HG03575 (cell line): Measurements from ENCODE around the gene PDZD2.
"Not testable (repeated sequence)": the region's sequence is repeated elsewhere in the genome, so short reads cannot be mapped to it uniquely, and the experiment has no call there.

ENCODE experiments used
- ATAC-seq: cut with Tn5 transposase; IDR thresholded peaks from one replicate; pipeline ENCODE4 v1.9.1; 2021; ENCODE audit not compliant: unreplicated experiment, insufficient number of reproducible peaks, low FRiP score; ENCODE audit errors: extremely low read depth

Gene PDZD2

DNA sequence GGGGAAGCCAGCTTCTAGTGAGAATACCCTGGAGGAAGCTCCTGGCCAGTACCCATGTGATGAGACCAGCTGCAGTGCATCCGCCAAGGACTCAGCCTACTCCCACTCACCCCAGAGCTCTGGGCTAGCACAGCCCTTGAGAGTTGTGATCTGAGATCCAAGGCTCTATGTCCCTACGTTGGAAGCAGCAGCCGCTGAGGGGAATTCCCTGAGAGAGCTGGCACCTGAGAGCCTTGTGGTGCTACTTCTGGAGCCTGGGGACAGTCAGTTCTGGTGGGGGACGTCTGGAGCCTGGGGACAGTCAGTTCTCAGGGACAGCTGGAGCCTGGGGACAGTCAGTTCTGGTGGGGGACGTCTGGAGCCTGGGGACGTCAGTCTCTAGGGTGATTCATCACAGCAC is 39.2 kb downstream of the PDZD2 start:
- ATAC-seq: no peak

DNA sequence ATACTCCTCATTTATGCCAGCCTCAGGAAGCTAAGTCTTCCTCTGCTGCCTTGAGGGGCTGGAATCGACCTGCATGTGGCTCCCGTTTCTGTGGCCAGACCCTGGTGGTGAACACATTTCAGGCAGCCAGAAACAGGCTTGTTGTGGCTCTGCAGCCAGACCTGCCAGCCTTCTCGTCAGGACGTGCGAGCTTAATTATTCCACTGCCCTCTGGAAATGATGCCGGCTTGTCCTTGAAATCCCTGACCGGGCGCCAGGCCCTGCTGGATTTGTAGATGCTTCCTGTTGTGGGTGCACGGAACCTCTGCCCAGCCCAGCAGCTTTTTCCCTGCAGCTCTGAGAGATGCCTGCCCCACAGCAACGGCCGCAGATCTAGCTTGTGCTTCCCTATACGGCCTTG is 41.6 kb downstream of the PDZD2 start:
- no peak for ATAC-seq

DNA sequence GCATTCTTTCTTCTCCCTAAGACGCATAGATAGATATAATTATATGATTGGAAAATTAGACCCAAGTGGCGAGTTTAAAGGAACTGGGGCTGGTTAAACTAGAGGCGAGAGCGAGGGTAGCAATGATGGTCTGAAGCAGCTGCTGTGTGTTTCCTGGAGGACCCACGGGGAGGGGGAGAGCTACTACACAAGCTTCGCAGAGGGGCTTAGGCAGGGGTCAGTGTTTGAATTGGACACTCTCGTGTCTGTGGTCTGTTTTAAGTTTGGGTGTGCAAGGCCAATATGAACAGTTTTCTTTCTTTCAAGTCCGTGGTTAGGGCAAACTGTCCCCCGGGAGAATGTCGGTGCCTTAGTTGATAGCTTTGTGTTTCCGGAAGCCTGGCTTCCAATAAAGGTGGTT is 43.1 kb downstream of the PDZD2 start:
- no peak for ATAC-seq

DNA sequence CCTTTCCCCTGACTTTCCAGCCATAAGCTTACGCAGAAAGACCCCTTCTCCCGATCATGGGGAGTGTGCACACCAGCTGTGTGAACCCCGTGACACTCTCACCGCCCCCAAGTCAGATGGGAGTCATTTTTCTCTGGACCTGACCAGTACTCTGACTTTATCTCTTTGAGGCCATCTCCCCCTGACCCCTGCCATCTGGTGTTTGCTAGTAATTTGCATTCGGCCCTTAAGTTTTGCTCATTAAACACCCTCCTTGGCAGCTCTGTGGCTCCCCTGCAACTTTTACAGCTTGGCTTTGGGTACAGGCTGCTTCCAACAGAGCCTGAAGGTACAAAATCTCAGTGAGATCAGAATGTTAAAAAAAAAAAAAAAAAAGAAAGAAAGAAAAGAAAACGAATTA is 43.9 kb downstream of the PDZD2 start:
- ATAC-seq: no peak

- ATAC-seq: no peak
Observed at GRCh38 chr5:31688515-31689092, 49.7 kb downstream of the PDZD2 start.

DNA sequence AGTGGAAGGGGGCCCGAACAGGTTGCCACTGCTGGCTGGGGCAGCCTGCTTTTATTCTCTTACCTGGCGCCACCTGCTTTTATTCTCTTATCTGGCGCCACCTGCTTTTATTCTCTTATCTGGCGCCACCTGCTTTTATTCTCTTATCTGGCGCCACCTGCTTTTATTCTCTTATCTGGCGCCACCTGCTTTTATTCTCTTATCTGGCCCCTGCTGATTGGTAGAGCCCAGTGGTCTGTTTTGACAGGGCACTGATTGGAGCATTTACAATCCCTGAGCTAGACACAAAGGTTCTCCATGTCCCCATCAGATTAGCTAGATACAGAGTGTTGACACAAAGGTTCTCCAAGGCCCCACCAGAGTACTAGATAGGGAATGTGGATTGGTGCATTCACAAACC is 52.5 kb downstream of the PDZD2 start:
- not testable (repeated sequence) for ATAC-seq

GRCh38 chr5:31692561-31693221 is 53.8 kb downstream of the PDZD2 start:
- no peak for ATAC-seq

DNA sequence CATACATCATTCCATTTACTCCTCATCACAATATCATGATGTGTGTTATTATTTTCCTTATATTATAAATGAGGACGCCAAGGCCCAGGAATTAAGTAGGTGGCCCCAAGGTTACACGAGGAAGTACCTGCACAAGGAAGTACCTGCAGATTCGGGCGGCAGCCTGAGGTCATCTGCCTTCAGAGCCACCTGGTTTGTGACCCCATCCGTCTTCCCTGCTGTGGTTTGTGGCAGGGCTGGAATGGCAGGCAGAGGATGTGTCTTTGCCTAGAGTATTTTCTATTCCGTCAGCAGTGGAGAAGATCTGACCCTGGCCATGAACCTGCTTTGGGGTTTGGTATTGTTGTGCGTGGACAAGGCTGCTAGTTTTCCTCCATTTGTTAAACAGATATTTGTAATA is 59.7 kb downstream of the PDZD2 start:
- ATAC-seq: no peak

DNA sequence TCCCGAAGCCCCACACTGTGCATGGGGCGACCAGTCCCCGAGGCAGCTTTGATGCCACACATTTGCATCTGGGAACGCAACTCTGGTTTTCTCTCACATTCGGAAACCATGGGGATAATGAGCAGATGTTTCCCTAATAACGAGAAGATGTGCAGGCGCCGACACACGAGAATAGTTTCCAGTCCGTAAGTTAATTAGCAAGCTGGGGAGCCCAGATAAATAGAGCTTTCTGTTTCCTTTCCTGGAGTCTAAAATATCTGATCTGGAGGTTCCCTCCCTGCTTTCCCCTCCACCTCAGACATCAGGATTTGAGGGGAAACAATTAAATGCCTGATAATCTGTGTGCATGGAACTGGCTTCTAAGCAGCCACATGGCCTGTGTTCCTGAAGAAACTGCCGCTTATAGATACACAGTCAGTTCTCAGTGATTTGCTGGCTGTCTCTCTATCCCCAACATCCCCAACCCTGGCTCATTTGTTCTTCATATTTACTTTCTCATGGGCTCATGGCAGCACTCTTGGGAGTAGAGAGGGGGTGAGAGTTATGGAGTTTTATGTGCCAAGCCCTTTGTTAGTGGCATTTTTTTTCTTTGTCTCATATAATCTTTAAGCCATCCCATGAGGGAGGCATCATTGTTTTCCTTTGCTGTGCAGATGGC is 62.8 kb downstream of the PDZD2 start:
- no peak for ATAC-seq

DNA sequence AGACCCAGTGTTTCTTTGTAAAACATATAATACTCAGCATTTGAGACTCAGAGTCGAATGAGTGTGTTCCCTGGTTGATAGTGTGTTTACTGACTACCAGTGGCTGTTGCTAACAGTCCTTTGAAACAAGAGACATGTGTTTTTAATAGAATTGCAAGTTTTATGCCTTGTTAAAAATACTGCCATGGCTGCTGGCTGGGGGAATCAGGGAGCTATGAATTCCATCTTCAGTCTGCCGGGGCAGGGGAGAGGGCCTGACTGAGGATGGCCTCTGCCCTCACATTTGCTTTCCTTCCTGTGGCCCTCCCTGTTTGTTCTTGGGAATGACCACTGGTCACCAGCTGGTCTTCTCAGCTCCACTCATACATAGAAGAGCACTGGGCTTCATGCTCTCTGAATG is 63.8 kb downstream of the PDZD2 start:
- no peak for ATAC-seq

- no peak for ATAC-seq
Observed at GRCh38 chr5:31703757-31704156, 64.8 kb downstream of the PDZD2 start.

DNA sequence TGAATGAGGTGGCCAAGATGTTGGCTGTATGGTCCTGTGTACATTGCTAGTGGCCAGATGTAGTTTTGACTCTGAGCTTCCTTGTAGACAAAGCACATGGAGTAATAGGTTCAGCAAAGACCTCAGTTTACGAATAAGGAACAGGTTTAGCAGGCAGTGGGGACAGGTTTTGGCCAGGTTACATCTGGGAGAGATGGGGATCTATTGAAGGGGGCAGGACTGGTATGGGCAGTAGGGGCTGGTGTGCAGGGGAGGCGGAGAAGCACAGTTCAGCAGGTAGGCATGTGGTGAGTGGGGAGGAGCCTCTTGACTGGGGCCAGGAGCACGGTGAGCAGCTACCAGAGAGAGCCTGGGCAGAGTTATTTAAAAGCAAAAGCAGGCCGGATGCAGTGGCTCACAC is 67.3 kb downstream of the PDZD2 start:
- no peak for ATAC-seq

- ATAC-seq: no peak
Observed at GRCh38 chr5:31707329-31707728, 68.4 kb downstream of the PDZD2 start.

DNA sequence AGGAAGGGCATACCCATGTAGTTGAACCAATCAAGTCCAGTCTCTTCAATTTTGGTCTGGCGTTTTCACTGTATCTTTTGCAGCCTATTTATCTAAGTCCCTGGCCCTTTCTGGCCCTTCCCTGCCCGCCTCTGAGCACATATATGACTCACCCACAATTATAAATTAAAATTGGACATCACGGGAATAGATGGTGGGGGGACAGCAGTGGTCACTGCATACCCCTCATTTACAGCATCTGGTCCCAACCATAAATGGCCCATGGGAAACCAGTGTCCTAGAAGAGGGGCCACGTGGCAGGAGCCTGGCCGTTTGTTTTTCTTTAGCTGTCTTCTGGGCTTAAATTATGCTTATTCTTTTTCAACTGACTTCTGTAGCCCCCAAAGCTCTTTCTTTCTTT is 69.2 kb downstream of the PDZD2 start:
- no peak for ATAC-seq

DNA sequence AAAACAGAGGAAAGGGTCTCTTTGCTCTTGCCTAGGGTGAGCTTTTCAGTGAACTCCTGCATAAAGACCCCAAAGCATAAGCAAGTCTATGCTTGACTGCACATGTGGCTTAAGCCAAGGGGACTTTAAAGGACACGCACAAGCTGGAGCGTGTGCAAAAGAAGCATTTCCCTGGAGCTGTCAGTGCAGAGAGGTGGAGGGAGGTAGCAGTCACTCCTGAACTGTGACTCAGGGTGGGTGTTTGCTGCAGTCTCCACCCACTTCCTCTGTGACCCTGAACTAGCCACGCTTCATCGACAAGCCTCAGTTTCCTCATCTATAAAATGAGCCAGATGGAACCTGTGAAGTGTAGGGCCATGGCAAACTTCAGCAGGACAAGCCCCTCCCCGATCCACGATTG is 72.4 kb downstream of the PDZD2 start:
- no peak for ATAC-seq

DNA sequence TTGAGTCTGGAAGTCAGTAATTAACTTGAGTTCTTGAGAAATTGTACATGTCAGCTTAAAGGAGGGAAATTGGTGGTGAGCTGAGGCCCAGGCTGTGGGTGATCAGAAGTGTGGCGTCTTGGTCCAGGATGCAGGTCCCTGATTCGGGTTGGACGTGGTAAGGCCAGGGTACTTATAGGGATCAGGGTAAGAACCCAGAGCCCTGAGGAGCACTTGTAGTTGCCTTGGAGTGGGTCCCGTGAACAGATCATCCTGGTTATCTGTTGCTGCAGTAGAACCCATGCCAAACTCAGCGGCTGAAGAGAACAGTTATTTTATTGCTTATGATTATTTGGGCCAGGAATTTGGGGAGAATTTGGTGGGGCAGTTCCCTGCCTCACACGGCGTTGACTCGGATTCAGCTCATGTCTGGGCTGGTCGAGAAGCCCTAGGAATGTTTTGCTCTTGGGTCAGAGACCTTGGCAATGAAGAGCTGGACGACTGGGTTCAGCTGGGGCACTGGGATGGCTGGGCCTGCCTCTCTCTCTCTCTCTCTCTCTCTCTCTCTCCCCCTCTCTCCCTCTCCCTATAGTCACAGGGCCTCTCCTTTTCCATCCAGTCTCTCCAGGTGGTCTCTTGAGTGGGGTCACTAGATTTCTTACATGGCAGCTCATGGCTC is 73.1 kb downstream of the PDZD2 start:
- ATAC-seq: no peak

- ATAC-seq: no peak
Observed at GRCh38 chr5:31717561-31717960, 78.6 kb downstream of the PDZD2 start.

DNA sequence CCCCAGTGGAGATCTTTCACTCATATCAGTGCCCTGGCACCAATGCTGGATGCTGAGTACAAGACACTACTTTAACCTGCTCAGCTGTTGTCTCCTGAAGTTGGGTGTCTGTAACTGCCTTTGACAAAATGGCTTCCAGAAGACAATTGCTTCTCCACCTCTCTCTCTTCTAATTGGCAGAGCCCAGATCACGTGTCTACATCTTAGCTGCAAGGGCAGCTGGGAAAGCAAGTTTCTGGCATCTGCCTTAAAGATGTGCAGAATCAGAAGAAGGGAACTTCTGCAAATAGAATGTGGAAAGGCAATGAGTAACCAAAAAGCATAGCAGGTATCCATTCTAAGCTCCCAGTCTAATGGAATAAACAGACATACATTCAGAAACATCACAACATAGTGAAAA is 81.1 kb downstream of the PDZD2 start:
- no peak for ATAC-seq

- ATAC-seq: no peak
Observed at GRCh38 chr5:31720811-31721345, 81.9 kb downstream of the PDZD2 start.

DNA sequence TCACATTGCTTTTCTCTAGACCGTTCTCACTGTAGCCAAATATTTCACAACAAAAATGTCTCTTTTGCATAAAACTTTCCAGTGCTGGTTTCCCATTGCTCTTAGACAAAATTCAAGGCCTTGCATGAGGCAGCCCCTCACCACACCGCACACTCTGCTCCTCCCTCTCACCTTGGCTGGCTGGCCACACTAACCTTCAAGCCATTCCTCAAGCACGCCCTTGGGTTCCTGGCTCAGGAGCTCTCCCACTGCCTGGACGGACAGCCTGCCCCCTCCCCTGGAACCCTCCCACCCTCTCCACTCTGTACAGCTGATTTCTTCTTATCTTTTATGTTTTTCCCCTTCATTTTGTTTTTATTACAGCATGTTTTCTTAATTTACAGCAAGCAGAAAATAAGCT is 83.2 kb downstream of the PDZD2 start:
- no peak for ATAC-seq
